Measurements from ENCODE around the gene GEMIN5. TPM values are rescaled to one million over a fixed set of nuclear protein-coding genes. Genes with fewer than 3 reads are reported as not detected.

GEMIN5 gene
- total and polyA plus RNA-seq, 2 of the 13 experiments (the other 11 are each of a cell fraction or from before 2014, with no cell fraction given): 6.6 to 28.6 TPM

DNA sequence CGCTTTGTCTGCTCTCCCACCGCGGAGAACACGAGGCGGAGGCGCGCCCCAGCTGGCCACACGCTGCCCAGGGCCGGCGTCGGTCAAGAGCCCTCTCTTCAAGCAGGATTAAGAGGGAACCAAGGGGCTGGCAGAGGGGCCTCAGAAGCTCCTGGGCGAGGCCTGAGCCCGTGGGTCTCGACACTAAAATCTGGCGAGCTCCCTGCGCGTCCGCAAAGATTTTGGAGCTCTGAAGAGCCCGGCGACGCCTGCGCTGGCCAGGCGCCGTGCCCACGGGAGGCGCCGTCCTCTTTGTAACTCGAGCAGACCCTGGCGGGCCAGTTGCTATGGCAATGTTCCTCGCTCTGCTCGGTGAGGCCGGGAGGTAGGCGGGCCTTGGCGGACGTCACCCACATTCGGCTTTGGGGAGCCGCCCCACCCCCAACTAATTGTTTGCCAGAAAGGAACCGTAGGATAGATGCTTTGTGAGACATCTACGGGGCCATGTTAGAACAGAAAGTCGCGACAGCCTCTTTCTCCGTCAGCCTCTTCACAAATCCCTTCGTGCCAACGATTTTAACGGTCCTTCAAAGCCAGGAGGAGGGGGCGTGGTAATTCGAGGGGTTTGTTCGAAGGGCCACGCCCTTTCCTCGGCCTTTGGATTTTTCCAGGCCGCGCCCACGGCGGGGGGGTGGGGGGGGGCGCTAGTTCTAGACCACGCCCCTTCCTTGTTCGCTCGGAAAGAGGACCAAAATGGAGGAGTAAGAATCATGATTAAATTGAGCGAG, 80.3 kb downstream of the GEMIN5 start (continued):
- TF ChIP-seq KLF12 (CRISPR knock-in tag; IDR thresholded peaks at IDR 0.05; ENCODE audit: borderline replicate concordance) (no peak), HIVEP1 (CRISPR knock-in tag; IDR thresholded peaks at IDR 0.05) (peak; percentile 85), FOXK2 (IDR thresholded peaks at IDR 0.05) (no peak), ZNF256 (CRISPR knock-in tag; conservative IDR thresholded peaks at IDR 0.05) (0 out of 2 replicates have a peak, but pooled peaks have one; percentile 20), PLRG1 (conservative IDR thresholded peaks at IDR 0.05) (no peak), ZNF766 (CRISPR knock-in tag; IDR thresholded peaks at IDR 0.05; ENCODE audit: borderline replicate concordance) (peak; percentile 19; the same call in 1 of the 2 replicates), ZBTB3 (CRISPR knock-in tag; IDR thresholded peaks at IDR 0.05; ENCODE audit: borderline replicate concordance, low read depth) (no peak), BCL6 (CRISPR knock-in tag; IDR thresholded peaks at IDR 0.05) (no peak; the same call in 1 of the 2 replicates), HOXA3 (CRISPR knock-in tag; IDR thresholded peaks at IDR 0.05) (no peak), REPIN1 (CRISPR knock-in tag; IDR thresholded peaks at IDR 0.05; ENCODE audit: borderline replicate concordance, low read depth) (no peak), ETS1 (CRISPR knock-in tag; IDR thresholded peaks at IDR 0.05) (no peak), ERF (CRISPR knock-in tag; IDR thresholded peaks at IDR 0.05) (no peak), ZNF382 (CRISPR knock-in tag; IDR thresholded peaks at IDR 0.05; ENCODE audit: borderline replicate concordance) (no peak), KAT2B (IDR thresholded peaks at IDR 0.05; ENCODE audit: borderline replicate concordance, low read depth, low read length) (no peak), ATF5 (CRISPR knock-in tag; IDR thresholded peaks at IDR 0.05; ENCODE audit: low read depth) (0 out of 2 replicates have a peak, but pooled peaks have one; percentile 54), HNF4A (CRISPR knock-in tag; IDR thresholded peaks at IDR 0.05) (no peak), ZBTB21 (CRISPR knock-in tag; IDR thresholded peaks at IDR 0.05) (no peak), ZNF552 (CRISPR knock-in tag; IDR thresholded peaks at IDR 0.05; ENCODE audit: borderline replicate concordance) (peak; percentile 79; the same call in 1 of the 2 replicates), HHEX (CRISPR knock-in tag; IDR thresholded peaks at IDR 0.05) (no peak), ZNF24 (IDR thresholded peaks at IDR 0.05) (no peak), ZFP82 (CRISPR knock-in tag; IDR thresholded peaks at IDR 0.05; ENCODE audit: borderline replicate concordance) (no peak; the same call in 1 of the 2 replicates), ATAD3A (CRISPR knock-in tag; IDR thresholded peaks at IDR 0.05) (no peak), SIX4 (CRISPR knock-in tag; IDR thresholded peaks at IDR 0.05) (0 out of 2 replicates have a peak, but pooled peaks have one; percentile 75), SSRP1 (CRISPR knock-in tag; IDR thresholded peaks at IDR 0.05) (no peak), ZNF768 (CRISPR knock-in tag; IDR thresholded peaks at IDR 0.05) (peak; percentile 56; the same call in 1 of the 2 replicates), EZH2 (conservative IDR thresholded peaks at IDR 0.05; ENCODE audit: low read depth, low read length) (no peak)
- TF ChIP-seq, protein P1, sequence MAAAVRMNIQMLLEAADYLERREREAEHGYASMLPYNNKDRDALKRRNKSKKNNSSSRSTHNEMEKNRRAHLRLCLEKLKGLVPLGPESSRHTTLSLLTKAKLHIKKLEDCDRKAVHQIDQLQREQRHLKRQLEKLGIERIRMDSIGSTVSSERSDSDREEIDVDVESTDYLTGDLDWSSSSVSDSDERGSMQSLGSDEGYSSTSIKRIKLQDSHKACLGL (CRISPR knock-in tag; IDR thresholded peaks at IDR 0.05): peak; percentile 91; the same call in 1 of the 2 replicates
- TF ChIP-seq, protein P2, sequence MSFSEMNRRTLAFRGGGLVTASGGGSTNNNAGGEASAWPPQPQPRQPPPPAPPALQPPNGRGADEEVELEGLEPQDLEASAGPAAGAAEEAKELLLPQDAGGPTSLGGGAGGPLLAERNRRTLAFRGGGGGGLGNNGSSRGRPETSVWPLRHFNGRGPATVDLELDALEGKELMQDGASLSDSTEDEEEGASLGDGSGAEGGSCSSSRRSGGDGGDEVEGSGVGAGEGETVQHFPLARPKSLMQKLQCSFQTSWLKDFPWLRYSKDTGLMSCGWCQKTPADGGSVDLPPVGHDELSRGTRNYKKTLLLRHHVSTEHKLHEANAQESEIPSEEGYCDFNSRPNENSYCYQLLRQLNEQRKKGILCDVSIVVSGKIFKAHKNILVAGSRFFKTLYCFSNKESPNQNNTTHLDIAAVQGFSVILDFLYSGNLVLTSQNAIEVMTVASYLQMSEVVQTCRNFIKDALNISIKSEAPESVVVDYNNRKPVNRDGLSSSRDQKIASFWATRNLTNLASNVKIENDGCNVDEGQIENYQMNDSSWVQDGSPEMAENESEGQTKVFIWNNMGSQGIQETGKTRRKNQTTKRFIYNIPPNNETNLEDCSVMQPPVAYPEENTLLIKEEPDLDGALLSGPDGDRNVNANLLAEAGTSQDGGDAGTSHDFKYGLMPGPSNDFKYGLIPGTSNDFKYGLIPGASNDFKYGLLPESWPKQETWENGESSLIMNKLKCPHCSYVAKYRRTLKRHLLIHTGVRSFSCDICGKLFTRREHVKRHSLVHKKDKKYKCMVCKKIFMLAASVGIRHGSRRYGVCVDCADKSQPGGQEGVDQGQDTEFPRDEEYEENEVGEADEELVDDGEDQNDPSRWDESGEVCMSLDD (CRISPR knock-in tag; IDR thresholded peaks at IDR 0.05; ENCODE audit: borderline replicate concordance): no peak

Data from HepG2 (cell line).